Measurements from ENCODE around the gene GORAB.
A peak's percentile ranks its signal among the peaks of the same experiment; 100 is the strongest.

GORAB gene

GRCh38 chr1:170592591-170593111, 60.7 kb downstream of the GORAB start:
- DNase-seq: peak; percentile 70

DNA sequence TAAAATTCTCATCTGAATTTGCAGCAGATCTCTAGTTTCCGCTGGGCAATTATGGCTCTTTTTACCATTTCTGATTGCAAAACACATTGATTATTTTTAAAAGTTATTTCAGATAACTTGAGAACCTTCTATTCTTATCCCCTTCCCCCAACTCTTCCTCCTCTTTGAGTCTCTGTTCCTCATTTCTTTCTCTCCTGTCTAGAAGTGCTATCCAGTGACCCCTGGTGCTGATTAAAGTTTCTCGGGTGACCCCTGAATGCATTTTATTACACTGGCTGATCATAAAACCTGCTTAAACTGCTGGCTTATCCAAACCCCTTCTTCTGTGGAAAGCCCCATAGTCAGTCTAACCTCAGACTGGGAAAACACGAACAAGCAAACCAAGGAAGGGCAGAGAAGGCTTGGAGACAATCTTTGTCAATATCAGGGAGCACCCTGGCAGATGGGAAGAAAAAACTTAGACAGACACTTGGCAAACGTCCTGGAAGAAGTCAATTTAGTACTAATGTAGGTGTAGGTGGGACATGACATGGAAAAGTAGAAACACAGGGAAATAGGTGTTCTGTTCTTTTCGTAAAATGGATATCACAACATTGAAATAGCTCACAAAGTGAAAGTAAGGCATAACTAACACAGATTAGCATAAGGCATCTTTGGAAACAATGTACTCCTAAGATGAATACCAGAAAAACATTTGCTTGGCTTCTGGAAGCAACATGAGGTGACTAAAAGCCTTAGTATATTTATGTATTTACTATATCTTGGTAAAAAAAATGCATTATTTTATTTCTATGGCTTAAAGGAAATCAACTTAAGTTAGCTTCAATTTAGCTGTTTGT, 61.4 kb downstream of the GORAB start:
- peak; percentile 55 for DNase-seq

- no peak for DNase-seq
Measured at GRCh38 chr1:170594066-170594626, 62.2 kb downstream of the GORAB start.

GRCh38 chr1:170596701-170597100, 64.7 kb downstream of the GORAB start:
- no peak for DNase-seq

DNA sequence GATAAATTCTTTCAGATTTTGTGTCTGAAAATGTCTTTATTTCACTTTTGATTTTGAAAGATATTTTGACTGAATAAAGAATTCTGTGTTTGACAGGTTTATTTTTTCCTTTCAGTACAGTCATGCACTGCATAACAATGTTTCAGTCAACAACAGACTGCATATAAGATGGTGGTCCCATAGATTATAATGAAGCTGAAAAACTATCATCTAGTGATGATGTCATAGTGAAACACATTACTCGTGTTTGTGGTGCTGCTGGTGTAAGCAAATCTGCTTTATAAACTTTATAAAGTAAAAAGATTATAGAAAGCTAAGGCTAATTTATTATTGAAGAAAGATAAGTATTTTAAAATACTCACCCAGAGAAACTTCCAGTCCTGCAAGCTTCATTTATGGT, 66.7 kb downstream of the GORAB start:
- no peak for DNase-seq

DNA sequence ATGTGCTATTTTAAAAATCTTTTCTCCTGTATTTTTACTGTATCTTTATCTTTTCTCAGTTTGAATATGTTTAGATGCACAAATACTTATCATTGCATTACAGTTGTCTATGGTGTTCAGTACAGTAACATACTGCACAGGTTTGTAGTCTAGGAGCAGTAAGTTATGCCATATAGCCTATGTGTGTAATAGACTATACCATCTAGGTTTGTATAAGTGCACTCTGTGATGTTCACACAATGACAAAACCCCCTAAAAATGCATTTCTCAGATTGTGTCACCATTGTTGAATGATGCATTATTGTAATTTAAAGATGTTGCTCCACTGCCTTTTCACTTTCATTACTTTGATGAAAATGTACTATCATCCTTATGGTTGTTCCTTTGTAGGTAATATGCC, 67.1 kb downstream of the GORAB start:
- DNase-seq: no peak

DNA sequence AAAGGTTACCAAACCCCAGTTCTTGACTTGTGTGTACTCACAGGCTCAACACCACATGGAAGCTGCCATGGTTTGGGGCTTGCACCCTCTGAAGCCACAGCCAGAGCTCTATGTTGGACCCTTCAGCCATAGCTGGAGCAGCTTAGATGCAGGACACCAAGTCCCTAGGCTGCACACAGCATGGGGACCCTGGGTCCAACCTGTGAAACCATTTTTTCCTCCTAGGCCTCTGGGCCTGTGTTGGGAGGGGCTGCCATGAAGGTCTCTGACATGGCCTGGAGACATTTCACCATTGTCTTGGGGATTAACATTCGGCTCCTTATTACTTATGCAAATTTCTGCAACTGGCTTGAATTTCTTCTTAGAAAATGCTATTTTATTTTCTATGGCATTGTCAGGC, 69.9 kb downstream of the GORAB start:
- DNase-seq: no peak

Measured in fibroblast of skin of scalp (primary cell).